Osteoblast (primary cell): ENCODE results near the gene MCOLN3. TPM values are rescaled to one million over a fixed set of nuclear protein-coding genes. Genes with fewer than 3 reads are reported as not detected.
"Not testable (repeated sequence)": the region's sequence is repeated elsewhere in the genome, so short reads cannot be mapped to it uniquely, and the experiment has no call there.

Source experiments
- DNase-seq: peaks from one replicate; pipeline ENCODE4 v3.0.0; 2011; ENCODE audit warnings: low spot score, mixed read lengths; ENCODE audit not compliant: insufficient read length; ENCODE audit errors: missing footprints
- H2AFZ ChIP-seq: 2 replicates; pipeline ENCODE4 v1.6.0; 2011; ENCODE audit warnings: mild to moderate bottlenecking, low read length
- H3K27ac ChIP-seq: 2 replicates; pipeline ENCODE4 v1.5.1; 2011; ENCODE audit warnings: mild to moderate bottlenecking, low read depth, low read length, moderate library complexity
- H3K27me3 ChIP-seq: 2 replicates; pipeline ENCODE4 v1.6.0; 2012; ENCODE audit warnings: mild to moderate bottlenecking, control low read depth, inconsistent platforms, low read length, moderate library complexity; ENCODE audit not compliant: insufficient read depth
- H3K36me3 ChIP-seq: 2 replicates; pipeline ENCODE4 v1.5.1; 2011; ENCODE audit warnings: mild to moderate bottlenecking, low read length, control low read depth, moderate library complexity; ENCODE audit not compliant: insufficient read depth
- H3K4me1 ChIP-seq: 2 replicates; pipeline ENCODE4 v1.5.1; 2011; ENCODE audit warnings: mild to moderate bottlenecking, low read length, control low read depth, moderate library complexity; ENCODE audit not compliant: insufficient read depth
- H3K4me2 ChIP-seq: 2 replicates; pipeline ENCODE4 v1.6.0; 2011; ENCODE audit warnings: mild to moderate bottlenecking, low read length; ENCODE audit not compliant: insufficient read depth
- H3K4me3 ChIP-seq: fragments of 200-600 bp; sonication (generic); 3 replicates; pipeline ENCODE4 v1.5.1; 2012; ENCODE audit warnings: mild to moderate bottlenecking, low read length, inconsistent platforms; ENCODE audit not compliant: insufficient read depth
- H3K79me2 ChIP-seq: 2 replicates; pipeline ENCODE4 v1.6.0; 2012; ENCODE audit warnings: mild to moderate bottlenecking, low read length, control low read depth, inconsistent platforms; ENCODE audit not compliant: insufficient read depth
- H3K9me3 ChIP-seq: 2 replicates; pipeline ENCODE4 v1.5.1; 2011; ENCODE audit warnings: low read depth, low read length, control low read depth
- H4K20me1 ChIP-seq: 2 replicates; pipeline ENCODE4 v1.6.0; 2012; ENCODE audit warnings: mild to moderate bottlenecking, low read length, control low read depth; ENCODE audit not compliant: insufficient read depth
- CTCF ChIP-seq: IDR thresholded peaks from 2 replicates; pipeline ENCODE4 v1.5.1; 2011; ENCODE audit warnings: mild to moderate bottlenecking, low read depth, low read length, moderate library complexity; ENCODE audit errors: extremely low read depth
- total RNA-seq: library from RNA; depleted of rRNA; stranded (reverse); fragments of >200 nt; gene quantifications from 2 replicates; pipeline ENCODE4 v1.2.3, GENCODE V29; 2012

The MCOLN3 gene
- total RNA-seq, 1 donor, result 4.0 TPM

DNA sequence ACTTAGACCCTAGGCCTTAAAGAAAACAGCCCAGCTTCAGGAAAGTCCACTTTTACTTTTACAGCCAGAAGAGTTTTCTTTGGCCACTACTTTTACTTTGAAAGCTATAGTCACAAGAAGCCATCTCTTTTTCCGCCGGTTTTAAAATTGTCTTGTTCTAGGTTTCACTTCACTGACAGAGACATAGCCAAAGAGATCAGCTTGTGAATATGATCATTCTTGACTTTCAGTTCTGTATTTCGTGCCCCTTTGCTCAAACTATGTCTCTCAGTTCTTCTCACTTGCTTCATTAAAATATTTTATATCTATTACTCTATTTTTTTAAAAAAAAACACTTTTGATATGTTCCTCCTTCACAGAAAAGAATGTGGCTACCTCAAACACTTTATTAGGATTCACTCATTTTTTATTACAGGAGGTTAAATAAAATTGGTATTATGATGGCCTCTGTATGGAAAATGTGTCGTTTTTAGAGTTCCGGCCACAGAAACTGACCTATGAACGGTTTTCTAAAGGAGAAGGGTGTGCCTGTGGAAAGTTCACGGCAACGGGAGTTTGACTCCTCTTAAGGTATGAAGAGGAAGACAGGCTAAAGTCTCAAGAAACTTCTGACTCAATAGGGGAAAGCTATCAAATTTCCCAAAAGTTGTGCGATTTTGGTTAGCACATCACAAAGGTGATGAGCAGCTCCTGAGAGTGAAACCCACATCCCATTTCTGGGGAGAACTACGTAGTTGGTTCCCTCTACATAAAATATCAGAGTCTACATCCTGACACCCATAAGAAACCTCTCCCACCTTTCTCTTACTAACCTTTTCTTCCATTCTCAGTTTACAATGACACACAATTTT, 52.6 kb downstream of the MCOLN3 start:
- no peaks in the 10 kb centered on the region for H3K36me3 ChIP-seq
- H3K4me1 ChIP-seq, result peaks cover 5% of the 10 kb centered on the region
- H3K4me3 ChIP-seq, result no peak overlapping the region
- H3K27me3 ChIP-seq, result peaks cover 69% of the 10 kb centered on the region
- H2AFZ ChIP-seq, result no peak overlapping the region
- no peak for DNase-seq
- no peak for TF ChIP-seq CTCF
- no peaks in the 10 kb centered on the region for H3K79me2 ChIP-seq
- H3K4me2 ChIP-seq, result no peak overlapping the region
- no peaks in the 10 kb centered on the region for H4K20me1 ChIP-seq
- no peaks in the 10 kb centered on the region for H3K9me3 ChIP-seq
- H3K27ac ChIP-seq, result no peak overlapping the region

DNA sequence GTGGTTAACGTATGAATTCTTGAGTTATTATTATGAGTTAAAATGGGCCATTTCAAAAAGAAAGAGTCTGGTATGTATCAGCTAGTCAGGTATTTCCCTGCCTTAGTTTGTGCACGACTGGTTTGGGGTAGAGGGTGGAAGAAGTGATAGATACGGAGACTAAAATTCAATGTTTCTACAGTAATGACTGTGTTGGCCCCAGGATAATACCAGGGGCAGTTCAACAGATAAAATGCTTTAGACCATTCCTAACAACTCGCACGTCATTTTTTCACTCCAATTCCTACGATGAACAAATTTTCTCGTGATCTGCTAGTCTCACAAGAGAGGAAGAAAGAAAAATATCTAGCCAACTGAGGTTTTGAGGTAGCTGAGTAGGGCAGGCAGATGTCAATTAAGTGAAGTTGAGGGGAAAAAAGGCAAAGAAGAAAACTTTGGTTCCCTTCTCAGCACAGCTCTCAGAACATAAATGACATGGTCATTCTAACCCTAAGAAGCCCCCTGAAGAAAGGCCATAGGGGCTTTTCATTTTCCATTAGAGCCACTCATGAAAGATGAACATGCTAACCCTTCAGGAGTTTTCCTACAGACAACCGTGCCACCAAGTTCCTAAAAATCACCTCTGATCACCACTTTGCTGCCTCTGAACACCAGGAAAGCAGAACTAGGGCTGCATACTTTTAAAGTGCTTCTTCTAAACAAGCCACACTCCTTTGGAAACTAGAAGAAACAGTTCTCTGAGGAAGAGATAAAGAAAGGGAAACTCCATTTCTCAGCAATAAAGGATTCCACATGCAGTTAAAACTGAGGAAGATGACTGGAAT, 57.0 kb downstream of the MCOLN3 start:
- Histone ChIP-seq H4K20me1 (no peaks in the 10 kb centered on the region), H3K4me2 (no peak overlapping the region), H3K36me3 (no peaks in the 10 kb centered on the region), H2AFZ (no peak overlapping the region), H3K79me2 (no peaks in the 10 kb centered on the region), H3K4me3 (no peak overlapping the region), H3K27me3 (peaks cover 30% of the 10 kb centered on the region), H3K27ac (no peak overlapping the region), H3K9me3 (no peaks in the 10 kb centered on the region), H3K4me1 (no peaks in the 10 kb centered on the region)
- TF ChIP-seq CTCF, result no peak
- no peak for DNase-seq

GRCh38 chr1:84988588-84988987, 59.7 kb downstream of the MCOLN3 start:
- TF ChIP-seq CTCF, result no peak

DNA sequence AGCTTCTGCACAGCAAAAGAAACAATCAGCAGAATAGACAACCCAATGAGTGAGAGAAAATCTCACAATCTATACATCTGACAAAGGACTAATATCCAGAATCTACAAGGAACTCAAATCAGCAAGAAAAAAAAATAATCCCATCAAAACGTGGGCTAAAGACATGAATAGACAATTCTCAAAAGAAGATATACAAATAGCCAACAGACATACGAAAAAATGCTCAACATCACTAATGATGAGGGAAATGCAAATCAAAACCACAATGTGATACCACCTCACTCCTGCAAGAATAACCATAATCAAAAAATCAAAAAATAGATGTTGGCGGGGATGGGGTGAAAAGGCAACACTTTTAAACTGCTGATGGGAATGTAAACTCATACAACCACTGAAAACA, 61.7 kb downstream of the MCOLN3 start:
- not testable (repeated sequence) for H3K79me2 ChIP-seq, DNase-seq, H3K9me3 ChIP-seq, H3K4me1 ChIP-seq, H3K27ac ChIP-seq, H3K27me3 ChIP-seq, H2AFZ ChIP-seq, H3K4me3 ChIP-seq, H3K36me3 ChIP-seq, H3K4me2 ChIP-seq, H4K20me1 ChIP-seq

More at GRCh38 chr1:84988588-84988987, 59.7 kb downstream of the MCOLN3 start:
- H3K27me3 ChIP-seq, result peaks cover 16% of the 10 kb centered on the region
- H3K79me2 ChIP-seq, result no peaks in the 10 kb centered on the region
- H3K4me3 ChIP-seq, result no peak overlapping the region
- H4K20me1 ChIP-seq, result no peaks in the 10 kb centered on the region
- DNase-seq, result no peak
- no peaks in the 10 kb centered on the region for H3K9me3 ChIP-seq
- no peak overlapping the region for H3K4me2 ChIP-seq
- H3K4me1 ChIP-seq, result no peaks in the 10 kb centered on the region
- H3K36me3 ChIP-seq, result no peaks in the 10 kb centered on the region
- H3K27ac ChIP-seq, result no peak overlapping the region
- H2AFZ ChIP-seq, result no peak overlapping the region
